Measurements from ENCODE around the gene AVPR2. TPM values are rescaled to one million over a fixed set of nuclear protein-coding genes. Genes with fewer than 3 reads are reported as not detected.

AVPR2 gene
- total RNA-seq, 1 donor from 2014 or later = not detected

DNA sequence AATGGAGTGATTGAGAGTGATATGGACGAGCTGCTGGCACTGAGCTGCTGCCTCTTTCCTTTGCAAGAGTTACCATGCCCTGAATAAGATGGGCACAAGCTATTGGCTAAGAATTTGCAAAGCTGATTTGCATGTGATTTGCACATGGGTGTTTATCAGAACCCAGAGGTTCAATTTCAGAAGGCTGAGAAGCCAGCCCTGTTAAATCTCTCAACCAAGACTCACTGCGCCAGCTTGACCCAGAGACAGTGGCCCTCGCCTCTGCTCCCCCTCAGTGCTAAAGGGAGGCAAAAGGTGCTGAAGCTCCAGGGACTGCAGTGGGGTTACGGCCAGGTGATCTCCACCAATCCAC lies 20.9 kb downstream of the AVPR2 start:
- Mint-ChIP-seq H3K9me3 (ENCODE audit: low read depth) (peaks cover 3% of the 10 kb centered on the region), H3K4me3 (ENCODE audit: low read depth) (peak overlapping the region; percentile 54), H3K27ac (no peak overlapping the region), H3K36me3 (ENCODE audit: insufficient read depth) (no peaks in the 10 kb centered on the region), H3K27me3 (no peaks in the 10 kb centered on the region), H3K4me1 (ENCODE audit: low read depth) (peaks cover 6% of the 10 kb centered on the region)
- TF ChIP-seq, protein P1, sequence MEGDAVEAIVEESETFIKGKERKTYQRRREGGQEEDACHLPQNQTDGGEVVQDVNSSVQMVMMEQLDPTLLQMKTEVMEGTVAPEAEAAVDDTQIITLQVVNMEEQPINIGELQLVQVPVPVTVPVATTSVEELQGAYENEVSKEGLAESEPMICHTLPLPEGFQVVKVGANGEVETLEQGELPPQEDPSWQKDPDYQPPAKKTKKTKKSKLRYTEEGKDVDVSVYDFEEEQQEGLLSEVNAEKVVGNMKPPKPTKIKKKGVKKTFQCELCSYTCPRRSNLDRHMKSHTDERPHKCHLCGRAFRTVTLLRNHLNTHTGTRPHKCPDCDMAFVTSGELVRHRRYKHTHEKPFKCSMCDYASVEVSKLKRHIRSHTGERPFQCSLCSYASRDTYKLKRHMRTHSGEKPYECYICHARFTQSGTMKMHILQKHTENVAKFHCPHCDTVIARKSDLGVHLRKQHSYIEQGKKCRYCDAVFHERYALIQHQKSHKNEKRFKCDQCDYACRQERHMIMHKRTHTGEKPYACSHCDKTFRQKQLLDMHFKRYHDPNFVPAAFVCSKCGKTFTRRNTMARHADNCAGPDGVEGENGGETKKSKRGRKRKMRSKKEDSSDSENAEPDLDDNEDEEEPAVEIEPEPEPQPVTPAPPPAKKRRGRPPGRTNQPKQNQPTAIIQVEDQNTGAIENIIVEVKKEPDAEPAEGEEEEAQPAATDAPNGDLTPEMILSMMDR (IDR thresholded peaks at IDR 0.05; ENCODE audit: unreplicated experiment) = no peak
- DNase-seq (ENCODE audit: low spot score, unreplicated experiment) = no peak

DNA sequence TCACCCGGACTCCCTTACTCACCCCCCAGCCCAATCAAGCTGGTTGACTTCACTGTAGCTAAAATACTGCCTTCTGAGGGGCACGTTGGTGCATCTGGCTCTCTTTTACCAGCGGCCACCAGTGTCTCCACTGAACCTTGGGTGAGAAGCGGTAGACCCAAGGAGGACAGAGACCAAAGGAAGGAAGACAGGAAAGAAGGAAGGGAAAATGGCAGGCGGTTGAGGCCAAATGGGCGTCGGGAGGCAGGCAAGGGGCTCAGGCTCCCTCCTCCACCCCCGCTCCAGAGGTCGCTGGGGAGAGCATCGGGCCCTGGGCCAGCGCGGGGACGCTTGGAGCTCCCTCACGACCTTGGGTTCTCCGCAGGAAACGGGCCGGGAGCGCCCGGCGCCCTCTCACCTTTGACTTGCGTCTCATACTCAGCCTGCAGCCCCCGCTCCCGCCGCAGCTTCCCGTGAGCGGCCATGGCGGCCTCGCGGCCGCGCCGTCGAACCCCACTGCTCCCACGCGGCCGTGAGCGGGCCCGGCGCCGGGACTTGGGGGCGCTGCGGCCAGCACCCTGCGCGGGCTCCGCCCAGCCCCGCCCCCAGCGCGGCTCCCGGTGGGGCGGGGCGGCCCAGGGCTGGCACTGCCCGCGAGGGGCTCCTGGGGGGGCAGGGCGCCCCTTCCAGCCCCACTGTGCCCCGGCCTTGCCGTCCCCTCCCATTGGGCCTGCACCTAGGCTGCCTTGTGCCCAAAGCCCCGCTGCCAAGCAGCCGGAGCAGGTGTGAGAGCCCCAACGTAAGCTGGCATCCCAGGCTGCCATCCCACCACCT lies 21.5 kb downstream of the AVPR2 start, which contains the start of gene ARHGAP4:
TSS of gene ARHGAP4 (minus strand) at position 526 of the 813 bp plus-strand sequence. CDS start at position 464, 62 bp downstream.
- Mint-ChIP-seq H3K27ac (peak within 1 kb of the TSS; percentile 93), H3K4me3 (ENCODE audit: low read depth) (peak within 1 kb of the TSS; percentile 78)

DNA sequence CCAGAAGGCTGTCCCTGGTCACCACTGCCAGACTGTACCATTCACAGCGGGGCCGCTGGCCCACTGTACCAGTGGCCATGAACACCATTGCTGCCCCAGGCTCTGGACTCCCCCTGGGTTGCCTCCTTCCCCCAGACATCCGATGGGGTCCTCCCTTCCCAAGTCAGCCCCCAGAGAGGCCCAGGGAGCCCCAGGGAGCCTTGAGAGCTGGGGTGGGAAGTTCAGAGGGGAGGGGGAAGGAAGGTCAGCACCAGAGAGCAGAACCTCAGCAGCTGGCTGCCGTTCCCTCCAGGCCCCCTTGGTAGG lies 22.0 kb downstream of the AVPR2 start:
- Mint-ChIP-seq H3K4me1 (ENCODE audit: low read depth) (peaks cover 6% of the 10 kb centered on the region), H3K27ac (no peak overlapping the region), H3K36me3 (ENCODE audit: insufficient read depth) (peaks cover 3% of the 10 kb centered on the region), H3K27me3 (no peaks in the 10 kb centered on the region), H3K9me3 (ENCODE audit: low read depth) (peaks cover 5% of the 10 kb centered on the region), H3K4me3 (ENCODE audit: low read depth) (peak overlapping the region; percentile 78)
- no peak for DNase-seq (ENCODE audit: low spot score, unreplicated experiment)
- TF ChIP-seq, protein P1 (IDR thresholded peaks at IDR 0.05; ENCODE audit: unreplicated experiment) = no peak

More for the DNA sequence above, 21.5 kb downstream of the AVPR2 start, which contains the start of gene ARHGAP4:
- DNase-seq (ENCODE audit: low spot score, unreplicated experiment) = no peak
- TF ChIP-seq, protein P1 (IDR thresholded peaks at IDR 0.05; ENCODE audit: unreplicated experiment) = no peak
- H3K36me3 Mint-ChIP-seq (ENCODE audit: insufficient read depth) = no peaks in the 10 kb centered on the region
- H3K27me3 Mint-ChIP-seq = no peaks in the 10 kb centered on the region
- peaks cover 3% of the 10 kb centered on the region for H3K9me3 Mint-ChIP-seq (ENCODE audit: low read depth)
- H3K4me1 Mint-ChIP-seq (ENCODE audit: low read depth) = peaks cover 6% of the 10 kb centered on the region

DNA sequence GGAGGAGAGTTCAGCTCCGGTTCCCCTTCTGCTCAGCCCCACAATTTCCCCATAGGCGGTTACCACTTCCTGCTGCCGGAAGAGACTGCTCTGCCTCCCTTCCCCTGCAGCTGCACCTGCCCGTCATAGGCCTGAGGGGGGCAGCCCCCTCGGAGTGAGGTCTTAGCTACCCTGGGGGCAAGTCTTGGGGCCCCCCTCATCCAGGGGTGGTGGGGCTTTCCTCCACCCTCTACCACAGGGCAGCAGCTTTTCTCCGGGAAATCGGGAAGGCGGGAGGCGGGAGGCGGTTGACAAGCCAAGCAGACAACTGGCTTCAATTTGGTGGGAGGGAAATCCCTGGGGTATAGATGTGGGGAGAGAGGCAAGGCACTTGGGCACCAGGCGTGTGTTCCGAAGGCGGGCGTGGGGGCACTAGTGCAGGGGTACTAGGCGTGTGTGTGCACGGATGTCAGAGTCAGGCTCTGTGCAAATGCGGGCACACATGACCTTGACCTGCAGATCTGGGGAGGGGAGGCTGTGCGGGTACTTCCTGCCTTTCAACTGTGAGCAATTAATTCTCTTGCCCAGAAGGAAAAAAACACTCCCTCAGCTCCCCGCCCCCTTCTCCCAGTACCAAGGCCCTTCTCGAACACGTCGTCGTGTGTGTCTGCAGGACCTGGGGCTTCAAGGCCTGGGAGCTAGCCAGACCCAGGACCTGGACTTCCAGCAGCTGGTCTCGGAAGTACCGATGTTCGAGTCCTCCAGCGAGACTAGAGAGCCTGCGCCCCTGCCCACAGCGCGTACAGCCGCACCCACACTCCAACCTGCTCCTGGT lies 22.6 kb downstream of the AVPR2 start:
- Mint-ChIP-seq H3K27me3 (no peaks in the 10 kb centered on the region), H3K27ac (peak overlapping the region; percentile 93), H3K4me3 (ENCODE audit: low read depth) (peak overlapping the region; percentile 78), H3K4me1 (ENCODE audit: low read depth) (peaks cover 6% of the 10 kb centered on the region), H3K9me3 (ENCODE audit: low read depth) (peaks cover 6% of the 10 kb centered on the region), H3K36me3 (ENCODE audit: insufficient read depth) (peaks cover 4% of the 10 kb centered on the region)
- TF ChIP-seq, protein P1 (IDR thresholded peaks at IDR 0.05; ENCODE audit: unreplicated experiment) = no peak
- DNase-seq (ENCODE audit: low spot score, unreplicated experiment) = no peak

DNA sequence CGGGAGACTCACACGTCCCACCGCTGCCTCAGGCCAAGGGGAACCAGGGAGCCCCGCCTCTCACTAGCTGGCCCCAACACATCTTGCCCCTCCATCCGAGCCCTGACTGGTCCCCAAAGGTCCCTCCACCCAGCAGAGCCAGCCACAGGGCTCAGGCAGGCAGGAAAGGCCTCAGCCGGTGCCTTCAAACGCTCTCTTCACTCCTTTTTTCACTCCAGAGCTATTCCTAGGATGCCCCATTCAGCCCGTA lies 23.1 kb downstream of the AVPR2 start:
- DNase-seq (ENCODE audit: low spot score, unreplicated experiment) = no peak
- Mint-ChIP-seq H3K9me3 (ENCODE audit: low read depth) (peaks cover 6% of the 10 kb centered on the region), H3K4me1 (ENCODE audit: low read depth) (peaks cover 6% of the 10 kb centered on the region), H3K4me3 (ENCODE audit: low read depth) (peak overlapping the region; percentile 78), H3K27ac (peak overlapping the region; percentile 93), H3K27me3 (no peaks in the 10 kb centered on the region), H3K36me3 (ENCODE audit: insufficient read depth) (peaks cover 4% of the 10 kb centered on the region)
- TF ChIP-seq, protein P1 (IDR thresholded peaks at IDR 0.05; ENCODE audit: unreplicated experiment) = no peak

Measured in progenitor cell of endocrine pancreas (in vitro differentiated cells).